HG02840 (cell line): ENCODE measurements around the gene OXSR1.
"Not testable (repeated sequence)": the region's sequence is repeated elsewhere in the genome, so short reads cannot be mapped to it uniquely, and the experiment has no call there.

ENCODE experiments used
- ATAC-seq: cut with Tn5 transposase; IDR thresholded peaks from one replicate; pipeline ENCODE4 v1.9.1; 2021; ENCODE audit warnings: mild to moderate bottlenecking, moderate library complexity, moderate number of reproducible peaks; ENCODE audit not compliant: unreplicated experiment, low FRiP score

Gene OXSR1

DNA sequence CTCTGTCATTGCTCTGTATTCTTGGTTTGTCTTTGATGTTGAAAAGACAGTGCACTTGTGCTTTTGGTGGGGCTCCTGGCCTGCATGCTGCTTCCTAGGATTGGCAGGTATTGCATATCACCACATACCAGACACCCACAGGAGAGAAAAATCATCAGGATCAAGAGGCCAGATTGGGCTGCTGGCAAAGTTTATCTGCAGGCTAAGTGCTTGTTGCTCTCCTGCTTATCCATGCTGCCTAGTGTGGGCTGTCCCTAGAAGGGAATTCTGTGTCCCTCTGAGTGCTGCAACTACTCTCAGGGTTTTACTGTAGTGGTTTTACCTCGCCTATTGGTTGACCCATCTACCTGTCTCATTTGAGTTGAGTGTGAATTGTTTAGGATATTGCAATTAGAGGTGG lies 99.4 kb downstream of the OXSR1 start:
- no peak for ATAC-seq

DNA sequence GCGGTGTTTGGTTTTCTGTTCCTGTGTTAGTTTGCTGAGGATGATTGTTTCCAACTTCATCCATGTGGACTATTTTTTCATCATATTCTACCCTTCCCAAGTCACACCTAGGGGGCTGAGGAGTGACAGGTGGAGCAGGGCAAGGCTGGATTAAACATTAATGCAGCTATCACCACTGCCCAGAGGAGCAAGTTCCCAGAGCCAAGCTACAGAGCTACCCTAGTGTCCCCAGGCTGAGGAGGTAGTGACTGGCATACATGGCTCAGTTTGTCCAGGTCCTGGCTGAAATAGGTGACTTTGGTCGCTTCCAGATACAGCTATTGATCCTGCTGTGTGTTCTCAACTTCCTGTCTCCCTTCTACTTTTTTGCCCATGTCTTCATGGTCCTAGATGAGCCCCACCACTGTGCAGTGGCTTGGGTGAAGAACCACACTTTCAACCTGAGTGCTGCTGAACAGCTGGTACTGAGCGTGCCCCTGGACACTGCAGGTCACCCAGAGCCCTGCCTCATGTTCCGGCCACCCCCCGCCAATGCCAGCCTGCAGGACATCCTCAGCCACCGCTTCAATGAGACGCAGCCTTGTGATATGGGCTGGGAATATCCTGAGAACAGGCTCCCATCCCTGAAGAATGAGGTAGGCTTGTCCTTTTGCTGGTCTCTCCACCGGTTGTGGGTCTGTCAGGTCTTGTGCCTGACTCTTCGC lies 100.4 kb downstream of the OXSR1 start, which contains the start of gene SLC22A13:
SLC22A13 (plus strand) TSS at position 209 of the 704 bp plus-strand sequence; CDS start at position 258, 49 bp downstream.
- ATAC-seq = no peak

DNA sequence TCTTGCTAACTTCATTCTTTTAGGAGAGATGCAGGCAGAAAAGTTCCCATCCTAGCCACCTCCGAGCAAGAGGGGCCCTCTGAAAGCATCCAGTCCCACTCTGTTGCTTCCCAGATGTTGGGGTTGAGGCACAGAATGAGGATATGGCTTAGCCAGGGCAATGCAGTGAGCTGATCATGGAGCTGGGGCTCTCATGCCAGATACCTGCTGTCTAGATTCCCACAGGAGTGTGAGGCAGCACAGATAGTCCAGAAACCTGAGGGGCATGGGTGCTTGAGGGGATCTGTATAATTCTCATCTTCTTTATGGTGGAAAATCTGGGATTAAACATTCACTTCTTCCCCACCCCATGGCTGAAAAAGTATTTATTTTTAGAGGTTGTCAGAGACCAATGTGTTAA lies 101.5 kb downstream of the OXSR1 start:
- no peak for ATAC-seq

DNA sequence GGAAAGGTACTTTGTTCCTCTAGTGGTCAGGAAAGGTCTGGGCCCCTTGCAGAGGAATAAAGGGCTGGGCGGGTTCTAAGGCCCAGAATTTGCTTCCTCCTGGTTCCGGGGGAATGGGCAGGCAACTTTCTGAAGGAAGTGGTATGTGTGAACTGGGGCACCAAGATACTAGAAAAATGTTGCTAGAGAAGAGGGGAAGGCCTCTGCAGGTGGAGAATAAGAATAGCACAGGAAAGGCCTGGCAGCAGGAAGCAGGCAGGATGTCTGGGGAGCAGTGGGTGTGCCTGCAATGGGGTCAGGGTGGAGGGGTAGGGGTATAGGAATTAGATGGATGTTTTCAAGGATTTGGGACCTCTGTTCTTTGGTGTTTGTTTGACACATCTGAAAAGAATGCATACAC lies 102.3 kb downstream of the OXSR1 start:
- ATAC-seq = no peak

DNA sequence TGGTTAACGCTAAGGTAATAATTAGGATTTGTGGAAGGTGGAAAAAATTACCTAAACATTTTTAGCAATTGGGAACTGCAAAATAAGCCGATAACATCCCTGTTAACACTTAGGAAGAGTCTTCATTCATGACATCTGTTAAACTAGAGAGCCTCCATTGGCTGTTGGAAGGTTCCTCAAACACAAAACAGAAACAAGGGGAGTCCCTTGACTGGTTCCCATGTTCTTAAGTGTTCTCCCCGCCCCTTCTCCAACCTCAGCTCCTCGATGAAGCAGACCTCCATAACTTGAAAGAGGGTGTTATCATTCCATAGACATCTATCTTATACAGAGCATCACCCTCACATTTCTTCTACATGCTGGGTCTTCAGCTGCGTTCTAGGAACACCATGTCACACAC lies 102.8 kb downstream of the OXSR1 start:
- no peak for ATAC-seq

DNA sequence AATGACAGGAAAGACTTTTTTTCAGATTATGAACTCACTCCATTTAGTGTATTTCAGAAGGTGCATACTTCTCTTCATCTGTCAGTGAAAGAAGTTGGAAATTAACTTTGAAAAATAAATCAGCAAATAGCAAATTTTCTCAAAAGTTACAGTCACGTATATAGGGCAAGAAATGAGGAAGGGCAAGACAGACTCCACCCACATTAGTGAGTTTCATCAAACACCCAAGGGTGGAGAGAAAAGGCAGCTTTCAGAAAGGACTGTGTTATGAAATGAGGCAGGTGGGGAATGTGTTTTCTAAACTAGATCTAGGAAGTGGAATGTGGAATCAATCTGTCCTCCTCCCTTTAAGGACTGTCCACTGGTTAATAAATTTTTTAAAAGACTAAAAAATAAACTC lies 103.2 kb downstream of the OXSR1 start:
- ATAC-seq = no peak

DNA sequence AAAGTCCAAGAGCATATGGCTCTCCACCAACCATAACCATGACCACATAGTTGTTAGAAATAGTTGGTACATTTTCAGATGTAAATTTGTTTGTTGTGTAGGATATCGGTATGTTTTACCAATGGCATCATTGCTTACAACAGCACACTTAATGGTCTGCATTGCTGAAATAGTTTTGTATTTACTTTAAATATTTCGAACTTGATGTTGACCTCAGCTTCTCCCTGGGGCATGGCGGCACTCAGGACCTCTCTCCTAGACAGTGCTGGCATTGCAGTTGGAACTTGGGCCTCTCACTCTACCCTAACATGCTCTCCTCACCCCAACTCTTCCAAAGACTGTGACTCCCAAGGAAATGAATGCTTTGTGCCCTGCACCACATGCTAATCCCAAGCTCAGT lies 105.3 kb downstream of the OXSR1 start:
- no peak for ATAC-seq

DNA sequence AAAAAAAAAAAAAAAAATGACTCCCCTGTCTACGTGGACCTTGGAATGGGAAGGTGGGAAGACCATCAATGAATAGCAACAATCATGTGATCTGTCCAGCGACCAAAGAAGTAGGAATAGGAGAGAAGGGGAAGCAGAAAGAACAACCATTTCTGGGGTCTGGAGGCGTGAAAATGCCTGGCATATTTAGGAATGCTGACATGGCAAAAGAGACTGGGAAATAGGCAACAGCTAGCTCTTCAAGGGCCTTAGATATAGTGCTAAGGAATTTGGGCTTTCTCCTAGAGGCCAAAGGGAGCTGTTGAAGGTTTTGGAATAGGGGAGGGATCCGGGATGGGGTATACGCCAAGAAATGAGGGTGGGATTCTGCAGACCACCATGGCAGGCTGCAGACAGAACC lies 106.2 kb downstream of the OXSR1 start:
- no peak for ATAC-seq

DNA sequence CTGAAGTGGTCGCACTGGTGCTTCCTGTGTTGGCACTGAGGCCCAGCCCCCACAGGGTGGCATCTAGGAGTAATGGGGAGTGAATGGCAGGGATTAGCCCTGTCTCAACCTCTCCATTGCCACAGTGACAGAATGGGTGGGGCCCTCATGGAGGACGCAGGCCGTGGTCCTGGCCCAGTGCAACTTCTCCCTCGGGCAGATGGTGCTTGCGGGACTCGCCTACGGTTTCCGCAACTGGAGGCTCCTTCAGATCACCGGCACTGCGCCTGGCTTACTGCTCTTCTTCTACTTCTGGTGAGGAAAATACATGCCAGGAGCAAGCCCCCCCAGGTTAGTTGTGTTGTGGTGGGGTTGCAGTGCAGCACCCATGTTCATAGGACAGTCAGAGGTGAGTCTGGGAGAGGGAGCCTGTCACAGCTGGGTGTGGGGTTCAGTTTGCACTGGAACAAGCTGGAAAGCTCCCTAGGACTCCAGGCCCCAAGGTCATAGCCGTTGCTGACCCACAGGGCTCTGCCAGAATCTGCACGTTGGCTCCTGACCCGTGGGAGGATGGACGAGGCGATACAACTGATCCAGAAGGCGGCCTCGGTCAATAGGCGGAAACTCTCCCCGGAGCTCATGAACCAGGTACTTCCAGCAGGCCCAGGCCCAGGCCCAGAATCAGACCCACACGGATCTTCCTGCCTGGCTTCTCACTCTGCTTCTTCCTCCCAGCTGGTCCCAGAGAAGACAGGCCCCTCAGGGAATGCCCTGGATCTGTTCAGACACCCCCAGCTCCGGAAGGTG lies 109.7 kb downstream of the OXSR1 start:
- ATAC-seq = no peak

DNA sequence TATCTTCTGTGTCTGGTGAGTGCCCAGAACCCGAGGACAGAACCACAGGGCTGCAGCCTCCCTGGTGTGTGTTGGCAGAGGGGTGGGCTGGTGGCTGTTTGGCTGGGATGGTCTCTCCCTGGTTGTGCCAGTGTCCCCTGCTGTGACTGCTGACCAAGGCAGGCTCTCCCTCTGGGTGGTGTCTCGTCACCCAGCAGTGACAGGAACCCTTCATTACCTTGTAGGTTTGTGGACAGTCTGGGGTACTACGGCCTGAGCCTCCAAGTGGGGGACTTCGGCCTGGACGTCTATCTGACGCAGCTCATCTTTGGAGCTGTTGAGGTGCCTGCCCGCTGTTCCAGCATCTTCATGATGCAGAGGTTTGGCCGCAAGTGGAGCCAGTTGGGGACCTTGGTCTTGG lies 110.3 kb downstream of the OXSR1 start:
- no peak for ATAC-seq

DNA sequence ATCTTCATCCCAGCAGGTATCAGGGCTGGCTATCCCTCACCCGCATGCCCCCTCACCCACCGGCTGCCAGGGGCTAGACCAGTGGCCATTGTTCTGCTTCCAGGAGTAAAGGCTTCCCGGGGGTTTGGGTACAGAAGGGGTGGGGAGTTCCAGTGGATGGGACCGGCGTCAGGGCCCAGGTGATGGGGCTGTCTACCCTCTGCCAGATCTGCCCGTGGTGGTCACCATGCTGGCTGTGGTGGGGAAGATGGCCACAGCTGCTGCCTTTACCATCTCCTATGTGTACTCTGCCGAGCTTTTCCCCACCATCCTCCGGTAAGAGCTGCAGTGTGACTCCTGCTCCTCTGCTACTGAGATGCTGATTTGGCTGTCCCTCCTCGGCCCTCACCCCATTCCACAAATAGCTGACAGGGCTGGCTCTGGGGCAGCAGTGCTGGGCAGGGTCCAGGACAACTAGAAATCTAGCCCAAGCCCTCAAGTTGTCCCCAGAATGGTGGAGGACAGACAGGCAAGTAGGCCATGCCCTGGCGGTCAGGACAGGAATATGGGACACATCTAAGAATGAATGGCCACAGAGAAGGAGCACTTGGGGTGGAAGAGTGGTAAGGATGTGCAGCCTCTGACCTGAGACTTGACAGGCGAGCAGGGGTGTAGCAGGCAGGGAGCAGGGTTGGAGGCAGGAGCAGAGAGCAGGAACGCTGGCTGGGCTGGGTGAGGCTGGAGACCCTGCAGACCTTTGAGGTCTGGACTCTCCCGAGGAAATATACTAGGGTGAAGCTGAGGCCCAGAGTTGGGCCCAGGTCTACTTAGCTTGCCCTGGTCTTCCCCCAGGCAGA lies 111.0 kb downstream of the OXSR1 start:
- no peak for ATAC-seq

DNA sequence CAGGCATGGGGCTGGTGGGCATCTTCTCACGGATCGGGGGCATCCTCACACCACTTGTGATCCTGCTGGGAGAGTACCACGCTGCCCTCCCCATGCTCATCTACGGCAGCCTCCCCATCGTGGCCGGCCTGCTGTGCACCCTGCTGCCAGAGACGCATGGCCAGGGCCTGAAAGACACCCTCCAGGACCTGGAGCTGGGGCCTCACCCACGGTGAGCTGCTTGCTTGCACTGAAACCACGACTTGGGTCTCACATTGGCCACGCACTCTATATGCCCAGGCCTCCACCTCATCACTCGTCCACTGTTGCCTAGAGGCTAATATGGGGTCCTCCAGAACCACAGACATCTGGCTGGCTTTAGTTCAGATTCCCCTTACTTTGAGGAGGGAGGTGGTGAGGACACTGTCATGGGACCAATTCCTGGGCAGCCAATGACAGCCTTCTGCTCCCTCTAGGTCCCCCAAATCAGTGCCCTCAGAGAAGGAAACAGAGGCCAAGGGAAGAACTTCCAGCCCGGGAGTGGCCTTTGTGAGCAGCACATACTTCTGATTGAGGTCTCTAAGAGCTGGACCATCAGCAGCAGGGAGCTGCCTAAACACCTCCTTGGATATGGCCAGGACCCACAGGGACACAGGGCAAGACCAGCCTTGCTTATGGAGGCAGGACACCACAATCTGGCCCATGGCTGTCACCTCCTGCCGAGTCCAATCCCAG lies 111.7 kb downstream of the OXSR1 start:
- ATAC-seq = no peak

DNA sequence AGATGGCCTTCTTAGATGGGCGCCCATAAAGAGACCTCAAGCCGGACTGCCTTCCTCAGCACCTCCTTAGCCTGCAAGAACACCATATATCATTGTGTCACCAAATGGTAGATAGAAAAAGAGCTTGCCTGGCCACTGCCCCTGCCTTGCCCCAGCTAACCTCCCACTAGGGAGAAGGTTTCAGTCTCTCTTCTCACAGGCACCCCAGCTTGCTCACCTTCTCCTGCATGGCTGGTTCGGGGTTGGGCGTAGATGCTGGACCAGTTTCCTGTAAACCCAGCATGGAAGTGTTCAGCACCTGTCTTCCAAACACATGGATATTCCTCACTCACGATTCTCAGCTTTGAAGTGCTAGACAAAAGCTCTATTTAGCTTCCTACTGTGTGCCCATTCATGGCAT lies 113.5 kb downstream of the OXSR1 start:
- no peak for ATAC-seq

DNA sequence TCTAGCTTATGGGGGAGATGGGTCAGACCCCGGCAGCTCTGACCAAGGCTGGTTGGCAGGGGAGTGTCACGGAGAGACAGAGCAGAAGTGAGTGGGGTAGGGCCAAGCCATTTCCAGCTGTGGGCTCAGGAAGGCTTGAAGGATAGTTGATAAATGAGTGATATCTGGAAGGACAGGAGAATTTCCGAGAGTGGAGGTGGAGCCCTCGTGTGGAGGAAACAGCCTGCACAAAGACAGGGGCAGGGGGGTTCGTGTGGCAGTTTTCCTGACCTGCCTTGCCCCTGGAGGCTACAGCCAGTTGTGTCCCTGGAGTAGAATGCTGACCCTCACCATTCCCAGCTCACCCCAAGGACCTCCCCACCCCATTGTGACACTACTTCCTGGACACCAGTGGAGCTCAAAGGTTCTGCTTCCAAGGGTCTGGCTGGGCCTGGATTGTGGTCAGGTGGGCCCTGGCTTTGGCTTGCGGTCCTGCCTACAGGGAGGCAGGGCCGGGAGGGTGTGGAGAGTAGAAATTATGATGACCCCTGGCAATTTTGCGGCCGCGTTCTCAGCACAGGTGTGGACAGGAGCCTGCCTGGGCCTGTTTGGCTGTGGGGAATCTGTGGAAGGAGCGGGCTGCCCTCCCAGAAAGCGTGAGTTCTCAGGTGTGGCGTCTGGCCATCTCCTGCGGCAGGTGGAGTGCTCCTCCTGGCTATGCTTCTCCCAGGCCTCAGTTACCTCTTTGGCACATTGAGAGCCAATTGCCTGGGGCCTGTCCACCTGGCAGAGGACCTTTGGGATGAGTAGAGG lies 116.8 kb downstream of the OXSR1 start, which contains the start of gene SLC22A14:
SLC22A14 (plus strand) TSS at position 400 of the 792 bp plus-strand sequence. CDS start 23,733 bp downstream, outside the sequence.
- no peak for ATAC-seq

DNA sequence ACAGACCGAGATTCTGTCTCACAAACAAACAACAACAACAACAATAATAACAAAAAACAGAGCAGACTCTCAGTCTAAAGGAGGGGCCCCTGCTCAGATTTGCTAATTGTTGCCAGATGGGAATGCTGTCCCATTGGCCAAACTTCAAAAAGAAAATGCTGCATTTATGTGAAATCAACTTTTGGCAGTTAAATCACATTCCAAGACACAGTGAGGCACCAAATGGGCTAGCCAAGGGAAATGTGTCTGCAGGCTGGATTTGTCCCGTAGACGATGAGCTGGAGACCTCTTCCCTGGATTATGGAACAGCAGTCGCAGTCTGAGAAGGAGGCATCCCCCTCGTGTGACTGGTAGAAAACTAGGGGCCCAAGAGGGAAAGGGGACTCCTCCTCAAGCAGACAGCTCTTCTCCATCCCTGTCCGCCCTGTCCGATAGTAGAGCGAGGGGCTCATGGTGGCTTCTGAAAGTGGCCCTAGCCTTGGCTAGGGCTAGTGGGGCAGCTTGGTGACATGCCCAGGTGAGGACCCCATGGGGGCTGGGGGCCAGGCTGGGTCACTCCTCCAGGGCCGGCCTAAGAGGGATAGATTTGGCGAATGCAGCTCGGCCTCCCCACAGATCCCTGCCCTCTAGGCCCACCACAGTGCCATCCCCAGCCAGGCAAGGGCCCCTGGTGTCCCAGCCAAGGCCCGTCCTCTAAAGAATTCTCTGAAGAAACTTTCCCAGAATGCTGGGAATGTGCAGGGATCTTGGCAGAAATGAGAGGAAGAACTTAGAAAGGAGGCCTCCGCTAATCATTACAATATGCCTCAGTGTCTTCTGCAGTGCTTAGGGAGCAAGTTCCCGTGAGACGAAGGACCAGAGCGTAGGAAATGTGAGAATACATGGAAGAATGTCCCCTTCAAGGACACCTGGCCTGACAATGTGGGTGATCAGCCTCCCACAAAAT lies 118.7 kb downstream of the OXSR1 start:
- ATAC-seq = no peak

DNA sequence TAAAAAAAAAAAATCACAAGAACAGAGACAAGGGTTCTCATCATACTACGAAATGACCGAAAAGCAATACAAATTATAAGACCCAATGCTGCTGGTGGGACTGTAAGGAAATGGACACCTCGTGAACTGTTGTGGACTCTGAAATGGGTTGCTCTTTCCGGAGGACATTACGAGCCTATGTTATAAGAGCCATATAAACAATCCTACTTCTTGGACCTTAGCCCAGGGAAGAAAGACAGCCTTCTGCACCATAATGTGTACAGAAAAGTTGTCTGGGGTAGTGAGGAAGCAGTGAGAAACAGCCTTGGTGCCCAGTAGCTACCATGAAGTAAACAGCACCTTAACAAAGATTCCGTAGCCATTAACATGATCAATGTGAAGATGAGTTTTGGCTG lies 119.4 kb downstream of the OXSR1 start:
- ATAC-seq = no peak

DNA sequence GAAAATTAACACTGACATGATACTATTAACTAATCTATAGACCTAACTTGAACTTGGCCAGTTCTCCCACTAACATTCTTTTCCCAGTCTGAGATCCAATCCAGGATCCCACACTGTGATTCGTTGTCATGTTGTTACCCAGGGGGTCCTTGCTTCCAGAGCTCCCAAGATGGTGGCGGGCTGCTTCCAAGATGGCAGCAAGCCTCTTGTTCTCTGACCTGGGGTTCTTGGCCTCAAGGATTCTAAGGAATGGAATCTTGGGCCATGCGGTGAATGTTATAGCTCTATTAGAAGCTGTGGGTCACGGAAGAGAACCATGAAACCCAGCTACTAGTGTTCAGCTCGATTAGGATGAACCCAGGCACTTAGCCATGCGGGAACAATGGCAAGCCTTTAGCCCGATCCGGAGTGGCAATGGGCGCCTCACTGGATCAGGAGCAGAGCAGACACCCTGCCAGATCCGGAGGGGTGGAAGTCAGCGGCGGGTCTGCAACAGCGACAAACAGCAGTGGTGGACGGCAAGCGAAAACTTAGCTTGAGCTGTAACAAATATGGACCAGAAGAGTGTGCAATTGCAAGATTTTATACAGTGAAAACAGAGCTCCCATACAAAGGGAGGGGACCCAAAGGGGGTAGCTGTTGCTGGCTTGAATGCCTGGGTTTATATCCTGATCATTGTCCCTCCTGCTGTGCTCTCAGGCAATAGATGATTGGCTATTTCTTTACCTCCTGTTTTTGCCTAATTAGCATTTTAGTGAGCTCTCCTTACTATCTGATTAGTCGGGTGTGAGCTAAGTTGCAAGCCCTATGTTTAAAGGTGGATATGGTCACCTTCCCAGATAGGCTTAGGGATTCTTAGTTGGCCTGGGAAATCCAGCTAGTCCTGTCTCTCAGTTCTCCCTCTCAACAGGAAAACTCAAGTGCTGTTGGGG lies 124.2 kb downstream of the OXSR1 start:
- not testable (repeated sequence) for ATAC-seq
